IMR-90 (cell line): ENCODE measurements around the gene EIF1AD. TPM values are rescaled to one million over a fixed set of nuclear protein-coding genes. Genes with fewer than 3 reads are reported as not detected.
A peak's percentile ranks its signal among the peaks of the same experiment; 100 is the strongest.

Experiments used
- ATAC-seq: fragments of 200-7000 bp; cut with Tn5 transposase; 2 replicates; pipeline ENCODE4 v1.9.1; 2020; ENCODE audit warnings: low read depth, mild to moderate bottlenecking, moderate library complexity
- BruUV-seq: library from RNA; stranded (reverse); fragments of 400-500 nt; replicated peaks from 2 replicates; lab custom pipeline; 2021; lab: Mats Ljungman, UMichigan
- CTCF ChIA-PET: fragments of 300-600 bp; formaldehyde crosslinking; extraction: SDS; loops from one replicate; lab custom pipeline; 2021; ENCODE audit warnings: antibody characterized with exemption; lab: Yijun Ruan, JAX
- POLR2A ChIA-PET: fragments of 300-600 bp; sonication (Branson Sonifier 250); formaldehyde crosslinking; loops from one replicate; lab custom pipeline; 2022; ENCODE audit warnings: antibody characterized with exemption; ENCODE audit not compliant: unreplicated experiment; lab: Charles Lee
- DNase-seq: peaks from one replicate; pipeline ENCODE4 v3.0.0; 2013
- H2AFZ ChIP-seq: replicated peaks from 2 replicates; pipeline ENCODE3; 2013; ENCODE audit warnings: low read length, mild to moderate bottlenecking; ENCODE audit not compliant: poor library complexity
- H2AK5ac ChIP-seq: 2 replicates; pipeline ENCODE4 v1.6.1; 2013; ENCODE audit warnings: low read depth, low read length, inconsistent platforms
- H2AK9ac ChIP-seq: replicated peaks from 2 replicates; pipeline ENCODE3; 2013; ENCODE audit warnings: mild to moderate bottlenecking, low read depth, low read length, moderate library complexity; ENCODE audit not compliant: poor library complexity
- H2BK120ac ChIP-seq: 2 replicates; pipeline ENCODE4 v1.6.1; 2013; ENCODE audit warnings: low read depth, low read length, inconsistent platforms
- H2BK15ac ChIP-seq: 3 replicates; pipeline ENCODE4 v1.6.1; 2013; ENCODE audit warnings: low read depth, low read length, inconsistent platforms
- H2BK20ac ChIP-seq: 2 replicates; pipeline ENCODE4 v1.6.1; 2013; ENCODE audit warnings: low read depth, mild to moderate bottlenecking, inconsistent platforms, low read length, moderate library complexity
- H2BK5ac ChIP-seq: 2 replicates; pipeline ENCODE4 v1.6.1; 2013; ENCODE audit warnings: mild to moderate bottlenecking, low read depth, low read length, inconsistent platforms; ENCODE audit not compliant: poor library complexity, severe bottlenecking
- H3K14ac ChIP-seq: replicated peaks from 2 replicates; pipeline ENCODE4 v1.6.1; 2013; ENCODE audit warnings: low read depth, low read length, inconsistent platforms
- H3K18ac ChIP-seq: 2 replicates; pipeline ENCODE4 v1.6.1; 2013; ENCODE audit warnings: low read depth, low read length, control low read depth
- H3K23ac ChIP-seq: 2 replicates; pipeline ENCODE4 v1.6.1; 2013; ENCODE audit warnings: low read depth, low read length, inconsistent platforms
- H3K27ac ChIP-seq: 2 replicates; pipeline ENCODE4 v1.5.1; 2013; ENCODE audit warnings: mild to moderate bottlenecking, control low read depth, low read length; ENCODE audit not compliant: insufficient read depth
- H3K27me3 ChIP-seq: 2 replicates; pipeline ENCODE4 v1.6.1; 2013; ENCODE audit warnings: low read length; ENCODE audit not compliant: control insufficient read depth, insufficient read depth
- H3K36me3 ChIP-seq: 2 replicates; pipeline ENCODE4 v1.6.1; 2013; ENCODE audit warnings: low read length, mixed read lengths; ENCODE audit not compliant: control insufficient read depth, insufficient read depth
- H3K4ac ChIP-seq: 2 replicates; pipeline ENCODE4 v1.6.1; 2013; ENCODE audit warnings: low read depth, low read length, inconsistent platforms
- H3K4me1 ChIP-seq: 2 replicates; pipeline ENCODE4 v1.6.1; 2013; ENCODE audit warnings: low read length, mixed read lengths; ENCODE audit not compliant: control insufficient read depth, insufficient read depth
- H3K4me2 ChIP-seq: 2 replicates; pipeline ENCODE4 v1.6.1; 2013; ENCODE audit warnings: low read depth, mild to moderate bottlenecking, control low read depth, low read length, moderate library complexity
- H3K4me3 ChIP-seq: 2 replicates; pipeline ENCODE4 v1.5.1; 2013; ENCODE audit warnings: low read depth, mild to moderate bottlenecking, control low read depth, low read length, moderate library complexity; ENCODE audit not compliant: insufficient read depth
- H3K56ac ChIP-seq: 2 replicates; pipeline ENCODE4 v1.6.1; 2013; ENCODE audit warnings: low read length, inconsistent platforms; ENCODE audit not compliant: insufficient read depth; ENCODE audit errors: extremely low read depth
- H3K79me1 ChIP-seq, 2 experiments: 2 replicates each; pipeline ENCODE4 v1.6.1; 2013; ENCODE audit warnings: low read length in 2 of 2, inconsistent platforms in 1 of 2, low read depth in 1 of 2
- H3K9ac ChIP-seq: 2 replicates; pipeline ENCODE4 v1.6.1; 2013; ENCODE audit warnings: low read depth, low read length, control low read depth
- H3K9me1 ChIP-seq: 2 replicates; pipeline ENCODE4 v1.6.1; 2013; ENCODE audit warnings: low read length, inconsistent platforms; ENCODE audit not compliant: insufficient read depth
- H3K9me3 ChIP-seq: 2 replicates; pipeline ENCODE4 v1.6.1; 2013; ENCODE audit warnings: low read length; ENCODE audit not compliant: control insufficient read depth, insufficient read depth
- H4K20me1 ChIP-seq: 2 replicates; pipeline ENCODE4 v1.6.1; 2013; ENCODE audit warnings: low read length, inconsistent platforms; ENCODE audit not compliant: insufficient read depth
- H4K5ac ChIP-seq: 2 replicates; pipeline ENCODE4 v1.6.1; 2013; ENCODE audit warnings: mild to moderate bottlenecking, low read depth, low read length, control low read depth
- H4K8ac ChIP-seq, 2 experiments: 2 replicates each; pipeline ENCODE4 v1.6.1; 2013; ENCODE audit warnings: low read depth in 2 of 2, low read length in 2 of 2, control low read depth in 1 of 2, inconsistent platforms in 1 of 2
- H4K91ac ChIP-seq: 2 replicates; pipeline ENCODE4 v1.6.1; 2013; ENCODE audit warnings: low read depth, low read length, inconsistent platforms; ENCODE audit not compliant: insufficient read depth
- BHLHE40 ChIP-seq: fragments of 150-350 bp; IDR thresholded peaks from 2 replicates; pipeline ENCODE4 v1.6.1; 2016; ENCODE audit warnings: mild to moderate bottlenecking, low read depth, low read length
- CEBPB ChIP-seq: IDR thresholded peaks from 2 replicates; pipeline ENCODE4 v1.6.1; 2012; ENCODE audit warnings: low read depth, low read length, improper control_type of control experiment
- MXI1 ChIP-seq: IDR thresholded peaks from 2 replicates; pipeline ENCODE4 v1.6.1; 2012; ENCODE audit warnings: low read depth, mild to moderate bottlenecking, low read length, moderate library complexity, borderline replicate concordance
- SMC3 ChIP-seq: fragments of 150-350 bp; IDR thresholded peaks from 2 replicates; pipeline ENCODE4 v1.6.1; 2016; ENCODE audit warnings: low read depth, mild to moderate bottlenecking, antibody characterized with exemption, low read length, moderate library complexity
- WGBS, 2 experiments: methylation state at CpG; one replicate each; pipeline versions ENCODE4 v1.1.5 to v1.1.7; 2013; ENCODE audit warnings: missing lambda C conversion rate in 2 of 2; ENCODE audit not compliant: insufficient read length in 1 of 2; ENCODE audit errors: extremely low coverage in 2 of 2; 5-methylcytosine and 5-hydroxymethylcytosine counted together
- dilution Hi-C: fragments of 300-500 bp; cut with HindIII; formaldehyde crosslinking; loops from one replicate; pipeline ENCODE4 v1.14.3; 2018; ENCODE audit warnings: low sequenced_read_pairs; ENCODE audit not compliant: unreplicated experiment
- in situ Hi-C: fragments of 300-500 bp; cut with MboI; formaldehyde crosslinking; loops from 3 replicates; pipeline ENCODE4 v1.14.3; 2019; ENCODE audit warnings: low sequenced_read_pairs, inconsistent platforms, mixed read lengths
- intact Hi-C: fragments of 100-400 bp; cut with micrococcal nuclease; formaldehyde crosslinking; loops from 2 replicates; pipeline ENCODE4 v1.10.0; 2022
- polyA plus RNA-seq, 3 experiments: library from polyadenylated mRNA; depleted of rRNA; stranded (reverse); fragments of >200 nt; gene quantifications; 2 replicates each; pipeline ENCODE4 v1.2.3, GENCODE V29; 2012; ENCODE audit warnings: low replicate concordance in 1 of 3
- total RNA-seq: library from RNA; depleted of rRNA; stranded (reverse); fragments of >200 nt; gene quantifications from 2 replicates; pipeline ENCODE4 v1.2.3, GENCODE V29; 2012
- TF ChIP-seq, protein P1 (sequence below): fragments of 150-350 bp; IDR thresholded peaks from 2 replicates; pipeline ENCODE4 v1.6.1; 2016; ENCODE audit warnings: low read depth, mild to moderate bottlenecking, low read length, moderate library complexity, borderline replicate concordance

The EIF1AD gene
- total and polyA plus RNA-seq, 2 of the 4 experiments (the other 2 are of a cell fraction), result 32.5 to 62.6 TPM

DNA sequence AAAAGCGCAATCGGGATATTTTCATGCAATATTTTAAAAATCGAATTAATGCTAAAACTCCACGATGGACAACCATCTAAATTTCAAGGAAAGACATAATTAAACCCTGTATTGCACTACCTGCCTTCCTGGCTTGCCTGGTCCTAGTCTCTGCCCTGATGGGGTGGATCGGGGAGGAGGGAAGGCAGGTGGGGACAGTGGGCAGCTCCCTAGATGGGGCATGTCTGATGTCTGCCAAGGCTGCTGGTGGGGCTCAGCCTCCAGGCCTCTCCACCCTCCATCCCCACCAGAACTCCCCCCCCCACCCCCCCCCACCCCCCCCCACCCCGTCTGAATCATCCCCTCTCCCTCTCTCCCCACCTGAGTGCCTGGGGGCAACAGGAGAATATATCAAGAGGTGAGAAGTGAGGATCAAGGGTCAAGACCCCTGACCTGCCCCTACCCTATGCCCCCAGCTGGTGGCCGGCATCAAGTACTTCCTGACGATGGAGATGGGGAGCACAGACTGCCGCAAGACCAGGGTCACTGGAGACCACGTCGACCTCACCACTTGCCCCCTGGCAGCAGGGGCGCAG lies 10.5 kb upstream of the EIF1AD start:
- BruUV-seq, result no TSS peak
- no peak overlapping the region for H3K9ac ChIP-seq

More for the DNA sequence above, 10.5 kb upstream of the EIF1AD start:
- POLR2A ChIA-PET, result interaction anchor here (0.5 to 1.7 kb wide), 2 partner anchors 10 to 117 kb away, joined by 5 to 6 read pairs; partner anchors contain the start of gene BANF1
- Histone ChIP-seq H3K56ac (no peak overlapping the region), H3K4me2 (no peak overlapping the region), H4K8ac (no peak overlapping the region), H4K20me1 (no peaks in the 10 kb centered on the region; the same call in 1 of the 2 replicates), H3K79me1 (no peaks in the 10 kb centered on the region), H3K27ac (no peak overlapping the region), H3K23ac (no peak overlapping the region), H2BK15ac (no peak overlapping the region), H3K9me1 (peaks cover 20% of the 10 kb centered on the region), H3K18ac (no peak overlapping the region), H3K4me3 (no peak overlapping the region), H4K91ac (no peak overlapping the region), H3K4ac (no peak overlapping the region), H2BK120ac (0 out of 2 replicates have a peak overlapping the region, but pooled peaks have one; percentile 13), H3K4me1 (peaks cover 9% of the 10 kb centered on the region), H3K14ac (no peak overlapping the region), H2AFZ (no peak overlapping the region), H3K36me3 (no peaks in the 10 kb centered on the region), H3K27me3 (peaks cover 13% of the 10 kb centered on the region), H2BK20ac (no peak overlapping the region), H2BK5ac (no peak overlapping the region), H2AK9ac (no peak overlapping the region), H3K9me3 (no peaks in the 10 kb centered on the region), H4K5ac (no peak overlapping the region), H2AK5ac (peak overlapping the region; percentile 24; the same call in 1 of the 2 replicates)
- in situ Hi-C loops (no loop called here), dilution Hi-C loops (no loop called here), intact Hi-C loops (no loop called here)
- WGBS, 2 experiments, result 55% methylated on average over 6 of the region's 12 CpGs; no CpG with 5 or more reads in 1 of the 2 experiments
- ATAC-seq (no peak), DNase-seq (no peak)
- CTCF ChIA-PET, result no interaction called here
- TF ChIP-seq CEBPB (no peak), SMC3 (no peak), BHLHE40 (no peak), MXI1 (no peak)
- TF ChIP-seq, protein P1, sequence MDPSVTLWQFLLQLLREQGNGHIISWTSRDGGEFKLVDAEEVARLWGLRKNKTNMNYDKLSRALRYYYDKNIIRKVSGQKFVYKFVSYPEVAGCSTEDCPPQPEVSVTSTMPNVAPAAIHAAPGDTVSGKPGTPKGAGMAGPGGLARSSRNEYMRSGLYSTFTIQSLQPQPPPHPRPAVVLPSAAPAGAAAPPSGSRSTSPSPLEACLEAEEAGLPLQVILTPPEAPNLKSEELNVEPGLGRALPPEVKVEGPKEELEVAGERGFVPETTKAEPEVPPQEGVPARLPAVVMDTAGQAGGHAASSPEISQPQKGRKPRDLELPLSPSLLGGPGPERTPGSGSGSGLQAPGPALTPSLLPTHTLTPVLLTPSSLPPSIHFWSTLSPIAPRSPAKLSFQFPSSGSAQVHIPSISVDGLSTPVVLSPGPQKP, result no peak
